ENCODE data around the gene RAET1G.
"Not testable (repeated sequence)": the region's sequence is repeated elsewhere in the genome, so short reads cannot be mapped to it uniquely, and the experiment has no call there.

Gene RAET1G

GRCh38 chr6:149942461-149942829, 19.5 kb upstream of the RAET1G start:
- no peak for TF ChIP-seq CTCF (IDR thresholded peaks at IDR 0.05; ENCODE audit: insufficient read depth, missing control alignments)
- DNase-seq (ENCODE audit: insufficient read length, low spot score) (no peak), FAIRE-seq (no peak)

GRCh38 chr6:149941583-149942460, 18.9 kb upstream of the RAET1G start, which contains the start of gene ULBP2:
Gene ULBP2 (plus strand): TSS chr6:149942014. CDS start chr6:149942073, 59 bp downstream.
- TF ChIP-seq CTCF (IDR thresholded peaks at IDR 0.05; ENCODE audit: insufficient read depth, missing control alignments), result no peak
- DNase-seq (ENCODE audit: insufficient read length, low spot score) (peak; percentile 92), FAIRE-seq (no peak)

GRCh38 chr6:149940672-149940982, 17.7 kb upstream of the RAET1G start:
- DNase-seq (ENCODE audit: insufficient read length, low spot score) (no peak), FAIRE-seq (no peak)

GRCh38 chr6:149939909-149940671, 17.2 kb upstream of the RAET1G start:
- TF ChIP-seq CTCF (IDR thresholded peaks at IDR 0.05; ENCODE audit: insufficient read depth, missing control alignments), result no peak
- DNase-seq (ENCODE audit: insufficient read length, low spot score), result no peak
- FAIRE-seq, result no peak

More at GRCh38 chr6:149940672-149940982, 17.7 kb upstream of the RAET1G start:
- TF ChIP-seq CTCF (IDR thresholded peaks at IDR 0.05; ENCODE audit: insufficient read depth, missing control alignments), result no peak

- no peak for FAIRE-seq
- TF ChIP-seq CTCF (IDR thresholded peaks at IDR 0.05; ENCODE audit: insufficient read depth, missing control alignments), result no peak
- DNase-seq (ENCODE audit: insufficient read length, low spot score), result no peak
These were observed 16.4 kb upstream of the RAET1G start for GRCh38 chr6:149939356-149939648.

- DNase-seq (ENCODE audit: insufficient read length, low spot score) (no peak), FAIRE-seq (no peak)
- no peak for TF ChIP-seq CTCF (IDR thresholded peaks at IDR 0.05; ENCODE audit: insufficient read depth, missing control alignments)
These were observed 15.8 kb upstream of the RAET1G start for GRCh38 chr6:149938571-149939355.

GRCh38 chr6:149938013-149938570, 15.2 kb upstream of the RAET1G start:
- FAIRE-seq; DNase-seq (ENCODE audit: insufficient read length, low spot score): not testable (repeated sequence)
